H1 (cell line): ENCODE measurements around the gene TCF21. TPM values are rescaled to one million over a fixed set of nuclear protein-coding genes. Genes with fewer than 3 reads are reported as not detected.

ENCODE experiments used
- CTCF ChIA-PET: fragments of 300-600 bp; sonication (Branson Sonifier 250); formaldehyde crosslinking; loops from one replicate; lab custom pipeline; 2021; ENCODE audit not compliant: partially characterized antibody; lab: Charles Lee
- POLR2A ChIA-PET: fragments of 300-600 bp; sonication (Branson Sonifier 250); formaldehyde crosslinking; loops from one replicate; lab custom pipeline; 2021; ENCODE audit warnings: inconsistent platforms; ENCODE audit not compliant: partially characterized antibody; lab: Charles Lee
- DNase-seq, 2 experiments: peaks; one replicate each; pipeline versions ENCODE4 v3.0.0 to v3.0.0-alpha.2; 2010 to 2022; ENCODE audit warnings: low spot score in 2 of 2, low read depth in 1 of 2, mixed read lengths in 1 of 2
- FAIRE-seq: peaks from 2 replicates; lab custom pipeline; 2011; peaks lifted over from hg19 to GRCh38; lab: Jason Lieb, UNC
- H2AFZ ChIP-seq: 2 replicates; pipeline ENCODE4 v1.8.1; 2012; ENCODE audit warnings: low read length, inconsistent platforms
- H2AK5ac ChIP-seq: 2 replicates; pipeline ENCODE4 v1.6.1; 2013; ENCODE audit warnings: low read depth, low read length
- H2BK120ac ChIP-seq: replicated peaks from 2 replicates; pipeline ENCODE3; 2013; ENCODE audit warnings: low read depth, low read length, inconsistent platforms
- H2BK12ac ChIP-seq: 2 replicates; pipeline ENCODE4 v1.6.1; 2013; ENCODE audit warnings: low read depth, low read length
- H2BK15ac ChIP-seq: 2 replicates; pipeline ENCODE4 v1.6.1; 2013; ENCODE audit warnings: low read length
- H2BK20ac ChIP-seq: 2 replicates; pipeline ENCODE4 v1.6.1; 2013; ENCODE audit warnings: low read length
- H2BK5ac ChIP-seq: 2 replicates; pipeline ENCODE4 v1.6.1; 2013; ENCODE audit warnings: low read depth, low read length
- H3K14ac ChIP-seq: 2 replicates; pipeline ENCODE4 v1.6.1; 2013; ENCODE audit warnings: inconsistent platforms; ENCODE audit not compliant: insufficient read length
- H3K18ac ChIP-seq: 2 replicates; pipeline ENCODE4 v1.6.1; 2013; ENCODE audit warnings: low read length; ENCODE audit errors: extremely low read depth
- H3K23ac ChIP-seq: 2 replicates; pipeline ENCODE4 v1.6.1; 2013; ENCODE audit warnings: inconsistent platforms; ENCODE audit not compliant: insufficient read length
- H3K23me2 ChIP-seq: 2 replicates; pipeline ENCODE4 v1.6.1; 2013; ENCODE audit warnings: low read depth, low read length
- H3K27ac ChIP-seq: 2 replicates; pipeline ENCODE4 v1.6.1; 2011; ENCODE audit warnings: low read depth, low read length, inconsistent platforms
- H3K27me3 ChIP-seq, 4 experiments: replicated peaks in 1 of 4; 1 replicate in 1 of 4; 2 replicates in 3 of 4; pipeline versions ENCODE4 v1.6.1 to v1.8.1; 2011 to 2013; ENCODE audit warnings: low read length in 3 of 4, mild to moderate bottlenecking in 3 of 4, inconsistent platforms in 2 of 4, mixed read lengths in 2 of 4, moderate library complexity in 1 of 4; ENCODE audit not compliant: control insufficient read depth in 3 of 4, insufficient read depth in 3 of 4; ENCODE audit errors: extremely low read depth in 1 of 4
- H3K36me3 ChIP-seq, 4 experiments: 2 replicates each; pipeline versions ENCODE4 v1.6.1 to v1.8.1; 2011 to 2013; ENCODE audit warnings: mild to moderate bottlenecking in 4 of 4, low read length in 3 of 4, moderate library complexity in 2 of 4, control low read depth in 1 of 4, inconsistent platforms in 1 of 4; ENCODE audit not compliant: insufficient read depth in 4 of 4, control insufficient read depth in 2 of 4
- H3K4ac ChIP-seq: replicated peaks from 2 replicates; pipeline ENCODE3; 2013; ENCODE audit warnings: low read length, low read depth, mixed read lengths, inconsistent platforms; ENCODE audit not compliant: insufficient read length
- H3K4me1 ChIP-seq, 4 experiments: replicated peaks in 1 of 4; 1 replicate in 1 of 4; 2 replicates in 3 of 4; pipeline versions ENCODE4 v1.6.1 to v1.8.1; 2011 to 2013; ENCODE audit warnings: low read length in 3 of 4, inconsistent platforms in 2 of 4, mixed read lengths in 1 of 4; ENCODE audit not compliant: insufficient read depth in 4 of 4, control insufficient read depth in 3 of 4
- H3K4me2 ChIP-seq, 2 experiments: 2 replicates each; pipeline versions ENCODE4 v1.6.1 to v1.8.1; 2011 to 2013; ENCODE audit warnings: low read depth in 2 of 2, low read length in 2 of 2, control low read depth in 1 of 2, inconsistent platforms in 1 of 2, mild to moderate bottlenecking in 1 of 2; ENCODE audit not compliant: insufficient read depth in 1 of 2
- H3K4me3 ChIP-seq, 4 experiments: fragments of 200-600, 300-600 bp in 1 of 4; sonication (generic), shearing (Covaris generic), sonication (Bioruptor Twin) in 1 of 4; 2 replicates each; pipeline versions ENCODE4 v1.5.1 to v1.8.1; 2011 to 2016; ENCODE audit warnings: low read length in 4 of 4, low read depth in 3 of 4, control low read depth in 2 of 4, inconsistent platforms in 2 of 4, mild to moderate bottlenecking in 2 of 4, mixed read lengths in 1 of 4, moderate library complexity in 1 of 4; ENCODE audit not compliant: insufficient read depth in 2 of 4; ENCODE audit errors: extremely low read depth in 1 of 4
- H3K56ac ChIP-seq: replicated peaks from 2 replicates; pipeline ENCODE3; 2013; ENCODE audit warnings: low read depth, mild to moderate bottlenecking, mixed read lengths, low read length, inconsistent platforms; ENCODE audit not compliant: insufficient read length
- H3K79me1 ChIP-seq: 2 replicates; pipeline ENCODE4 v1.6.1; 2013; ENCODE audit warnings: low read depth, low read length, control low read depth
- H3K79me2 ChIP-seq, 2 experiments: 2 replicates each; pipeline versions ENCODE4 v1.6.1 to v1.8.1; 2012 to 2013; ENCODE audit warnings: low read length in 2 of 2, mild to moderate bottlenecking in 2 of 2, inconsistent platforms in 1 of 2; ENCODE audit not compliant: insufficient read depth in 2 of 2, control insufficient read depth in 1 of 2
- H3K9ac ChIP-seq, 4 experiments: replicated peaks in 1 of 4; 1 replicate in 1 of 4; 2 replicates in 3 of 4; pipeline versions ENCODE4 v1.6.1 to v1.8.1; 2011 to 2013; ENCODE audit warnings: low read depth in 3 of 4, low read length in 3 of 4, control low read depth in 2 of 4, mild to moderate bottlenecking in 2 of 4, moderate library complexity in 2 of 4, inconsistent platforms in 1 of 4; ENCODE audit errors: extremely low read depth in 1 of 4
- H3K9me3 ChIP-seq, 2 experiments: 2 replicates each; pipeline versions ENCODE4 v1.6.1 to v1.8.1; 2012 to 2013; ENCODE audit warnings: mild to moderate bottlenecking in 2 of 2, moderate library complexity in 2 of 2, control low read depth in 1 of 2, inconsistent platforms in 1 of 2, low read depth in 1 of 2, low read length in 1 of 2, mixed read lengths in 1 of 2; ENCODE audit not compliant: insufficient read depth in 2 of 2
- H4K20me1 ChIP-seq, 2 experiments: replicated peaks in 1 of 2; 2 replicates each; pipeline versions ENCODE3 to v1.8.1; 2011 to 2013; ENCODE audit warnings: inconsistent platforms in 2 of 2, low read length in 2 of 2, mild to moderate bottlenecking in 1 of 2; ENCODE audit not compliant: insufficient read depth in 2 of 2, control insufficient read depth in 1 of 2
- H4K5ac ChIP-seq: 2 replicates; pipeline ENCODE4 v1.6.1; 2013; ENCODE audit warnings: low read length, low read depth, mixed read lengths, inconsistent platforms; ENCODE audit not compliant: insufficient read length
- H4K8ac ChIP-seq: 2 replicates; pipeline ENCODE4 v1.8.0; 2013; ENCODE audit warnings: mild to moderate bottlenecking, moderate library complexity, low read length, inconsistent platforms; ENCODE audit not compliant: insufficient read depth; ENCODE audit errors: extremely low read depth
- H4K91ac ChIP-seq: replicated peaks from 2 replicates; pipeline ENCODE3; 2013; ENCODE audit warnings: low read length, mixed read lengths, inconsistent platforms; ENCODE audit not compliant: insufficient read length
- BACH1 ChIP-seq: IDR thresholded peaks from 2 replicates; pipeline ENCODE4 v1.6.1; 2012; ENCODE audit warnings: low read length, improper control_type of control experiment
- CHD1 ChIP-seq: IDR thresholded peaks from 2 replicates; pipeline ENCODE4 v1.6.1; 2012; ENCODE audit warnings: low read depth, low read length, improper control_type of control experiment
- CHD2 ChIP-seq: IDR thresholded peaks from 2 replicates; pipeline ENCODE4 v1.6.1; 2012; ENCODE audit warnings: low read length, improper control_type of control experiment
- CREB1 ChIP-seq: IDR thresholded peaks from 2 replicates; pipeline ENCODE4 v1.6.1; 2012; ENCODE audit warnings: inconsistent platforms
- GABPA ChIP-seq: IDR thresholded peaks from 2 replicates; pipeline ENCODE4 v1.6.1; 2011; ENCODE audit warnings: mild to moderate bottlenecking, low read length, moderate library complexity, borderline replicate concordance; ENCODE audit not compliant: insufficient read depth
- HDAC2 ChIP-seq, 2 experiments: fragments of 300-600 bp in 1 of 2; sonication (generic) in 1 of 2; IDR thresholded peaks; 2 replicates each; pipeline ENCODE4 v1.6.1; 2011 to 2012; ENCODE audit warnings: low read depth in 2 of 2, low read length in 2 of 2, mild to moderate bottlenecking in 2 of 2, moderate library complexity in 2 of 2, borderline replicate concordance in 1 of 2, inconsistent platforms in 1 of 2
- SIX5 ChIP-seq: IDR thresholded peaks from 2 replicates; pipeline ENCODE4 v1.6.1; 2011; ENCODE audit warnings: mild to moderate bottlenecking, low read depth, low read length
- TAF1 ChIP-seq: IDR thresholded peaks from 2 replicates; pipeline ENCODE4 v1.6.1; 2011; ENCODE audit warnings: mild to moderate bottlenecking, low read depth, low read length
- ZNF274 ChIP-seq: IDR thresholded peaks from 2 replicates; pipeline ENCODE4 v1.7.0; 2012; ENCODE audit warnings: low read length, borderline replicate concordance; ENCODE audit errors: extremely low read depth
- polyA plus RNA-seq, 7 experiments: library from polyadenylated mRNA; depleted of rRNA in 3 of 7; stranded (reverse) in 5 of 7; unstranded in 2 of 7; fragments of >200 nt in 5 of 7; fragments of 200-250 nt in 2 of 7; gene quantifications; 1 replicate in 5 of 7; 2 replicates in 1 of 7; 4 replicates in 1 of 7; pipeline versions ENCODE4 v1.2.1 to v1.2.3, GENCODE V29; 2011 to 2013; ENCODE audit warnings: missing spikeins in 2 of 7, mixed read lengths in 2 of 7
- total RNA-seq: library from RNA; stranded (reverse); fragmentation: NEBNext Ultra II Directional; extraction: Animal tissue kit (Norgen Biotek cat#: 25700); gene quantifications from 2 replicates; pipeline ENCODE4 v1.2.1, GENCODE V29; 2021
- TF ChIP-seq, protein P1 (sequence below): IDR thresholded peaks from 2 replicates; pipeline ENCODE4 v1.6.1; 2011; ENCODE audit warnings: low read length, improper control_type of control experiment

TCF21 gene
- total and polyA plus RNA-seq, 2 of the 8 experiments (the other 6 are each of a cell fraction or from before 2014, with no cell fraction given), result 0.05 to 0.09 TPM

DNA sequence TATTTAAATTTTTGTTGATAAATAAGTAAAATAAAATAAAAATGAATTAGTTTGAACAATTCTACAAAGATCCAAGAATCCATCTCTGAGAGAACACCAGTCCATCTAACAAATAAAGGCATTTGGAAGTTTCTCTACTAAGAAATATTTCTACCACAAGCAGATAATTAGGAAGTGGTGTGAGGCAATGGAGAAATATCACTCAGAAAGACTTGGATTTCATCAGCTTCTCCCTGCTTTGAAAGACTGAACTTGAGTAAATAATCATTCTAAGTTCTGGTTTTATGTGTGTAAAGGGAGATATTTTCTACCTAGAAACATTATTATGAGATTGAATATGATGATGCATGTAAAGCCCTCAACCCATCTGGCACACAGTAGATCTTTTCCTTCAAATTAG lies 17.8 kb upstream of the TCF21 start:
- Histone ChIP-seq H2BK15ac (no peak overlapping the region), H4K8ac (no peak overlapping the region), H3K4me3 (no peak overlapping the region), H3K56ac (no peak overlapping the region), H2BK120ac (no peak overlapping the region), H3K23ac (no peak overlapping the region), H2BK20ac (no peak overlapping the region), H4K20me1 (no peaks in the 10 kb centered on the region), H3K4ac (no peak overlapping the region), H2BK12ac (no peak overlapping the region), H3K9me3 (no peaks in the 10 kb centered on the region), H3K79me2 (no peaks in the 10 kb centered on the region), H3K4me2 (no peak overlapping the region), H2BK5ac (no peak overlapping the region), H3K79me1 (no peaks in the 10 kb centered on the region), H2AFZ (no peak overlapping the region), H3K27ac (no peak overlapping the region), H3K23me2 (no peaks in the 10 kb centered on the region), H3K27me3 (no peaks in the 10 kb centered on the region), H3K9ac (no peak overlapping the region), H4K91ac (no peak overlapping the region), H3K36me3 (no peaks in the 10 kb centered on the region), H3K14ac (no peak overlapping the region), H3K18ac (no peak overlapping the region), H2AK5ac (no peak overlapping the region), H4K5ac (no peak overlapping the region), H3K4me1 (no peaks in the 10 kb centered on the region)
- ChIA-PET POLR2A (no interaction called here), CTCF (interaction anchor here (0.7 kb wide), 1 partner anchor 22 kb away, joined by 3 read pairs; no protein-coding TSS in a partner anchor)
- FAIRE-seq, result no peak
- no peak for DNase-seq
- TF ChIP-seq GABPA (no peak), HDAC2 (IDR thresholded peaks at IDR 0.05; ENCODE audit: borderline replicate concordance in 1 of 2, low read depth in 2 of 2, low read length in 2 of 2) (no peak), CHD2 (no peak), TAF1 (no peak), ZNF274 (no peak), BACH1 (no peak), CHD1 (no peak), SIX5 (no peak), CREB1 (no peak)
- TF ChIP-seq, protein P1, sequence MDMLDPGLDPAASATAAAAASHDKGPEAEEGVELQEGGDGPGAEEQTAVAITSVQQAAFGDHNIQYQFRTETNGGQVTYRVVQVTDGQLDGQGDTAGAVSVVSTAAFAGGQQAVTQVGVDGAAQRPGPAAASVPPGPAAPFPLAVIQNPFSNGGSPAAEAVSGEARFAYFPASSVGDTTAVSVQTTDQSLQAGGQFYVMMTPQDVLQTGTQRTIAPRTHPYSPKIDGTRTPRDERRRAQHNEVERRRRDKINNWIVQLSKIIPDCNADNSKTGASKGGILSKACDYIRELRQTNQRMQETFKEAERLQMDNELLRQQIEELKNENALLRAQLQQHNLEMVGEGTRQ, result no peak
